ENCODE measurements around the gene TRAIP.

The TRAIP gene

GRCh38 chr3:49878686-49879085 lies 22.3 kb upstream of the TRAIP start:
- POLR2A ChIA-PET, result interaction anchor here (0.6 kb wide), 2 partner anchors 92 to 292 kb away, joined by 5 to 12 read pairs; no protein-coding TSS in a partner anchor
- Histone ChIP-seq H3K4me1 (ENCODE audit: control insufficient read depth, insufficient read depth, low read length) (no peaks in the 10 kb centered on the region), H3K9me3 (ENCODE audit: control insufficient read depth, insufficient read depth, low read depth, low read length) (no peaks in the 10 kb centered on the region), H3K4me3 (ENCODE audit: low read depth, low read length) (no peak overlapping the region), H3K36me3 (ENCODE audit: control insufficient read depth in 2 of 2, insufficient read depth in 1 of 2, low read length in 2 of 2) (no peaks in the 10 kb centered on the region), H3K27ac (ENCODE audit: extremely low read depth, low read depth, low read length) (no peak overlapping the region)
- CTCF ChIA-PET, result interaction anchor here (0.6 kb wide), 1 partner anchor 335 kb away, joined by 3 read pairs; no protein-coding TSS in a partner anchor
- TF ChIP-seq ZSCAN5A (tag by site-specific recombination; IDR thresholded peaks at IDR 0.05), result no peak
- TF ChIP-seq ZNF626 (tag by site-specific recombination; IDR thresholded peaks at IDR 0.05), result no peak
- TF ChIP-seq ZNF488 (tag by site-specific recombination; IDR thresholded peaks at IDR 0.05), result no peak
- no peak for TF ChIP-seq ZNF169 (tag by site-specific recombination; IDR thresholded peaks at IDR 0.05)
- no peak for TF ChIP-seq ZNF518A (tag by site-specific recombination; conservative IDR thresholded peaks at IDR 0.05; ENCODE audit: low read depth)
- no peak for TF ChIP-seq ZNF174 (tag by site-specific recombination; IDR thresholded peaks at IDR 0.05)
- no peak for TF ChIP-seq KLF9 (tag by site-specific recombination; IDR thresholded peaks at IDR 0.05; ENCODE audit: low read depth)
- no peak for TF ChIP-seq ZNF2 (tag by site-specific recombination; IDR thresholded peaks at IDR 0.05)
- TF ChIP-seq ZNF473 (tag by site-specific recombination; IDR thresholded peaks at IDR 0.05), result no peak
- no peak for TF ChIP-seq ZNF416 (tag by site-specific recombination; IDR thresholded peaks at IDR 0.05)
- no peak for TF ChIP-seq ZNF501 (tag by site-specific recombination; IDR thresholded peaks at IDR 0.05)
- TF ChIP-seq FEZF1 (tag by site-specific recombination; IDR thresholded peaks at IDR 0.05), result no peak

- no peaks in the 10 kb centered on the region for H3K9me3 ChIP-seq (ENCODE audit: control insufficient read depth, insufficient read depth, low read depth, low read length)
- CTCF ChIA-PET, result no interaction called here
- no peak overlapping the region for H3K27ac ChIP-seq (ENCODE audit: extremely low read depth, low read depth, low read length)
- no peaks in the 10 kb centered on the region for H3K36me3 ChIP-seq (ENCODE audit: control insufficient read depth in 2 of 2, insufficient read depth in 1 of 2, low read length in 2 of 2)
- POLR2A ChIA-PET, result no interaction called here
- TF ChIP-seq KLF8 (tag by site-specific recombination; IDR thresholded peaks at IDR 0.05), result no peak
- H3K4me3 ChIP-seq (ENCODE audit: low read depth, low read length), result no peak overlapping the region
- no peaks in the 10 kb centered on the region for H3K4me1 ChIP-seq (ENCODE audit: control insufficient read depth, insufficient read depth, low read length)
These were observed 21.4 kb upstream of the TRAIP start for GRCh38 chr3:49877716-49878115.

- ChIA-PET POLR2A (no interaction called here), CTCF (no interaction called here)
- Histone ChIP-seq H3K9me3 (ENCODE audit: control insufficient read depth, insufficient read depth, low read depth, low read length) (no peaks in the 10 kb centered on the region), H3K36me3 (ENCODE audit: control insufficient read depth in 2 of 2, insufficient read depth in 1 of 2, low read length in 2 of 2) (no peaks in the 10 kb centered on the region), H3K27ac (ENCODE audit: extremely low read depth, low read depth, low read length) (no peak overlapping the region), H3K4me3 (ENCODE audit: low read depth, low read length) (no peak overlapping the region), H3K4me1 (ENCODE audit: control insufficient read depth, insufficient read depth, low read length) (no peaks in the 10 kb centered on the region)
- no peak for TF ChIP-seq ZNF501 (tag by site-specific recombination; IDR thresholded peaks at IDR 0.05)
- no peak for TF ChIP-seq ZBTB10 (tag by site-specific recombination; IDR thresholded peaks at IDR 0.05)
- TF ChIP-seq ZNF76 (tag by site-specific recombination; IDR thresholded peaks at IDR 0.05; ENCODE audit: borderline replicate concordance, low read depth), result no peak
- no peak for TF ChIP-seq ZNF214 (tag by site-specific recombination; IDR thresholded peaks at IDR 0.05; ENCODE audit: borderline replicate concordance)
These were observed 20.2 kb upstream of the TRAIP start for GRCh38 chr3:49876567-49876966.
